ENCODE results near the gene FAR2.

DNA sequence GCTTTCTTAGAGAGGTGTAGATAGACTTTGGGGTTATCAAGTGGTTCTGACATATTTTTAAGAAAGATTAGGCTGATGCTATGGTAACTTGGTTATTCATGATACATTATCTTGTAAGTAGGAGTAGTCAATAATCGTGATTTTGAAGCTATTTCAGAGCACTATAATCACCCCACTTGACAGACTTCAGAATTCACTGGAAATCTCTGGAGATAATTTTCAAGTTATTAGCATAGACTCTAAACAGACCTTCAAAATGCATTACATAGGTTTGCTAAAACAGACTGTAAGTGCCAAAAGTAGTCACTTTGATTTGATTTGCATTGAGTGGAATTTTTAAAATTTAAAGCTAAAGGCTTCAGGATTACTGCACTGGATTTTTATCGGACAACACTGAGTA, 157.6 kb downstream of the FAR2 start:
- no peak for TF ChIP-seq MEIS1 (CRISPR knock-in tag; IDR thresholded peaks at IDR 0.05; ENCODE audit: borderline replicate concordance)
- TF ChIP-seq, protein P1, sequence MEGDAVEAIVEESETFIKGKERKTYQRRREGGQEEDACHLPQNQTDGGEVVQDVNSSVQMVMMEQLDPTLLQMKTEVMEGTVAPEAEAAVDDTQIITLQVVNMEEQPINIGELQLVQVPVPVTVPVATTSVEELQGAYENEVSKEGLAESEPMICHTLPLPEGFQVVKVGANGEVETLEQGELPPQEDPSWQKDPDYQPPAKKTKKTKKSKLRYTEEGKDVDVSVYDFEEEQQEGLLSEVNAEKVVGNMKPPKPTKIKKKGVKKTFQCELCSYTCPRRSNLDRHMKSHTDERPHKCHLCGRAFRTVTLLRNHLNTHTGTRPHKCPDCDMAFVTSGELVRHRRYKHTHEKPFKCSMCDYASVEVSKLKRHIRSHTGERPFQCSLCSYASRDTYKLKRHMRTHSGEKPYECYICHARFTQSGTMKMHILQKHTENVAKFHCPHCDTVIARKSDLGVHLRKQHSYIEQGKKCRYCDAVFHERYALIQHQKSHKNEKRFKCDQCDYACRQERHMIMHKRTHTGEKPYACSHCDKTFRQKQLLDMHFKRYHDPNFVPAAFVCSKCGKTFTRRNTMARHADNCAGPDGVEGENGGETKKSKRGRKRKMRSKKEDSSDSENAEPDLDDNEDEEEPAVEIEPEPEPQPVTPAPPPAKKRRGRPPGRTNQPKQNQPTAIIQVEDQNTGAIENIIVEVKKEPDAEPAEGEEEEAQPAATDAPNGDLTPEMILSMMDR (CRISPR knock-in tag; IDR thresholded peaks at IDR 0.05) = no peak
